Activated T-cell treated with anti-CD3 and anti-CD28 coated beads, Interleukin-2, amount 50 U/mL, for 24 hours (primary cell): ENCODE results near the gene RMND1.
"Not testable (repeated sequence)": the region's sequence is repeated elsewhere in the genome, so short reads cannot be mapped to it uniquely, and the experiment has no call there.

ENCODE experiments used
- DNase-seq: peaks from one replicate; pipeline ENCODE4 v3.0.0-alpha.2; 2020
- H3K27ac Mint-ChIP-seq: 2 replicates; pipeline ENCODE4 v1.8.0; 2020; ENCODE audit warnings: mild to moderate bottlenecking, mixed read lengths
- H3K27me3 Mint-ChIP-seq: 2 replicates; pipeline ENCODE4 v1.8.0; 2020; ENCODE audit warnings: mixed read lengths
- H3K36me3 Mint-ChIP-seq: 2 replicates; pipeline ENCODE4 v1.8.0; 2020; ENCODE audit warnings: low read depth, mixed read lengths
- H3K4me1 Mint-ChIP-seq: 2 replicates; pipeline ENCODE4 v1.8.0; 2020; ENCODE audit warnings: low read depth, mixed read lengths
- H3K4me3 Mint-ChIP-seq: 2 replicates; pipeline ENCODE4 v1.8.0; 2020; ENCODE audit warnings: mild to moderate bottlenecking, moderate library complexity, mixed read lengths
- H3K9me3 Mint-ChIP-seq: 2 replicates; pipeline ENCODE4 v1.8.0; 2020; ENCODE audit warnings: mixed read lengths

Gene RMND1

GRCh38 chr6:151390276-151390850 lies 61.6 kb downstream of the RMND1 start:
- DNase-seq, result peak; percentile 99
- H3K36me3 Mint-ChIP-seq, result peaks cover 59% of the 10 kb centered on the region
- H3K4me1 Mint-ChIP-seq, result peaks cover 62% of the 10 kb centered on the region
- H3K27ac Mint-ChIP-seq, result peak overlapping the region; percentile 78
- no peaks in the 10 kb centered on the region for H3K9me3 Mint-ChIP-seq
- H3K4me3 Mint-ChIP-seq, result peak overlapping the region; percentile 98
- H3K27me3 Mint-ChIP-seq, result no peaks in the 10 kb centered on the region

- Mint-ChIP-seq H3K27me3 (no peaks in the 10 kb centered on the region), H3K36me3 (peaks cover 57% of the 10 kb centered on the region), H3K4me3 (peak overlapping the region; percentile 87), H3K9me3 (no peaks in the 10 kb centered on the region), H3K4me1 (peaks cover 62% of the 10 kb centered on the region), H3K27ac (peak overlapping the region; percentile 96)
- no peak for DNase-seq
Observed at GRCh38 chr6:151389618-151390275, 62.2 kb downstream of the RMND1 start.

- Mint-ChIP-seq H3K36me3 (peaks cover 58% of the 10 kb centered on the region), H3K27ac (peak overlapping the region; percentile 96), H3K9me3 (no peaks in the 10 kb centered on the region), H3K27me3 (no peaks in the 10 kb centered on the region), H3K4me1 (peaks cover 63% of the 10 kb centered on the region), H3K4me3 (peak overlapping the region; percentile 87)
- no peak for DNase-seq
Observed at GRCh38 chr6:151388997-151389617, 62.8 kb downstream of the RMND1 start.

GRCh38 chr6:151388236-151388635 lies 63.7 kb downstream of the RMND1 start:
- H3K4me3 Mint-ChIP-seq, result peak overlapping the region; percentile 87
- DNase-seq, result no peak
- H3K27me3 Mint-ChIP-seq, result no peaks in the 10 kb centered on the region
- no peaks in the 10 kb centered on the region for H3K9me3 Mint-ChIP-seq
- peaks cover 58% of the 10 kb centered on the region for H3K36me3 Mint-ChIP-seq
- peaks cover 60% of the 10 kb centered on the region for H3K4me1 Mint-ChIP-seq
- H3K27ac Mint-ChIP-seq, result peak overlapping the region; percentile 87

GRCh38 chr6:151387175-151387970 lies 64.6 kb downstream of the RMND1 start:
- no peaks in the 10 kb centered on the region for H3K27me3 Mint-ChIP-seq
- no peak overlapping the region for H3K4me3 Mint-ChIP-seq
- H3K4me1 Mint-ChIP-seq, result peaks cover 52% of the 10 kb centered on the region

GRCh38 chr6:151385177-151385576 lies 66.7 kb downstream of the RMND1 start:
- DNase-seq, result no peak
- Mint-ChIP-seq H3K27ac (peak overlapping the region; percentile 64), H3K27me3 (no peaks in the 10 kb centered on the region), H3K36me3 (peaks cover 57% of the 10 kb centered on the region), H3K4me1 (peaks cover 65% of the 10 kb centered on the region), H3K9me3 (no peaks in the 10 kb centered on the region), H3K4me3 (peak overlapping the region; percentile 1)

More at GRCh38 chr6:151387175-151387970, 64.6 kb downstream of the RMND1 start:
- Mint-ChIP-seq H3K36me3 (peaks cover 54% of the 10 kb centered on the region), H3K9me3 (no peaks in the 10 kb centered on the region), H3K27ac (peak overlapping the region; percentile 78)
- DNase-seq, result no peak

- H3K9me3 Mint-ChIP-seq, result no peaks in the 10 kb centered on the region
- peaks cover 56% of the 10 kb centered on the region for H3K36me3 Mint-ChIP-seq
- DNase-seq, result no peak
- H3K4me1 Mint-ChIP-seq, result peaks cover 70% of the 10 kb centered on the region
- H3K4me3 Mint-ChIP-seq, result no peak overlapping the region
- H3K27ac Mint-ChIP-seq, result peak overlapping the region; percentile 64
- no peaks in the 10 kb centered on the region for H3K27me3 Mint-ChIP-seq
Observed at GRCh38 chr6:151384151-151384550, 67.8 kb downstream of the RMND1 start.

GRCh38 chr6:151382631-151383030 lies 69.3 kb downstream of the RMND1 start:
- H3K36me3 Mint-ChIP-seq, result peaks cover 47% of the 10 kb centered on the region
- not testable (repeated sequence) for H3K27me3 Mint-ChIP-seq, H3K4me3 Mint-ChIP-seq, DNase-seq, H3K27ac Mint-ChIP-seq, H3K9me3 Mint-ChIP-seq
- peaks cover 70% of the 10 kb centered on the region for H3K4me1 Mint-ChIP-seq

- H3K27ac Mint-ChIP-seq, result peak overlapping the region; percentile 81
- H3K4me3 Mint-ChIP-seq, result peak overlapping the region; percentile 30
- H3K4me1 Mint-ChIP-seq, result peaks cover 68% of the 10 kb centered on the region
- peaks cover 41% of the 10 kb centered on the region for H3K36me3 Mint-ChIP-seq
- no peaks in the 10 kb centered on the region for H3K27me3 Mint-ChIP-seq
- no peak for DNase-seq
- H3K9me3 Mint-ChIP-seq, result no peaks in the 10 kb centered on the region
Observed at GRCh38 chr6:151381722-151382121, 70.2 kb downstream of the RMND1 start.

- H3K4me3 Mint-ChIP-seq, result peak overlapping the region; percentile 80
- DNase-seq, result no peak
- H3K36me3 Mint-ChIP-seq, result peaks cover 38% of the 10 kb centered on the region
- no peaks in the 10 kb centered on the region for H3K27me3 Mint-ChIP-seq
- peaks cover 71% of the 10 kb centered on the region for H3K4me1 Mint-ChIP-seq
- no peaks in the 10 kb centered on the region for H3K9me3 Mint-ChIP-seq
- H3K27ac Mint-ChIP-seq, result peak overlapping the region; percentile 97
Observed at GRCh38 chr6:151380848-151381205, 71.1 kb downstream of the RMND1 start.

- Mint-ChIP-seq H3K9me3 (no peaks in the 10 kb centered on the region), H3K36me3 (peaks cover 37% of the 10 kb centered on the region), H3K27ac (peak overlapping the region; percentile 97), H3K4me1 (peaks cover 71% of the 10 kb centered on the region), H3K27me3 (no peaks in the 10 kb centered on the region), H3K4me3 (peak overlapping the region; percentile 80)
- no peak for DNase-seq
Observed at GRCh38 chr6:151379933-151380847, 71.7 kb downstream of the RMND1 start.

- peak overlapping the region; percentile 55 for H3K27ac Mint-ChIP-seq
- no peaks in the 10 kb centered on the region for H3K9me3 Mint-ChIP-seq
- H3K36me3 Mint-ChIP-seq, result peaks cover 38% of the 10 kb centered on the region
- H3K4me1 Mint-ChIP-seq, result peaks cover 80% of the 10 kb centered on the region
- no peak for DNase-seq
- no peaks in the 10 kb centered on the region for H3K27me3 Mint-ChIP-seq
- no peak overlapping the region for H3K4me3 Mint-ChIP-seq
Observed at GRCh38 chr6:151377095-151377494, 74.8 kb downstream of the RMND1 start.

GRCh38 chr6:151376440-151376839 lies 75.5 kb downstream of the RMND1 start:
- Mint-ChIP-seq H3K4me3 (no peak overlapping the region), H3K9me3 (no peaks in the 10 kb centered on the region), H3K4me1 (peaks cover 82% of the 10 kb centered on the region), H3K27me3 (no peaks in the 10 kb centered on the region), H3K27ac (peak overlapping the region; percentile 55), H3K36me3 (peaks cover 42% of the 10 kb centered on the region)
- no peak for DNase-seq

- Mint-ChIP-seq H3K4me1 (peaks cover 82% of the 10 kb centered on the region), H3K4me3 (no peak overlapping the region)
Observed at GRCh38 chr6:151375833-151376232, 76.1 kb downstream of the RMND1 start.

More at GRCh38 chr6:151375833-151376232, 76.1 kb downstream of the RMND1 start:
- DNase-seq, result no peak
- Mint-ChIP-seq H3K27ac (peak overlapping the region; percentile 55), H3K9me3 (no peaks in the 10 kb centered on the region), H3K27me3 (no peaks in the 10 kb centered on the region), H3K36me3 (peaks cover 45% of the 10 kb centered on the region)
